Breast epithelium (tissue), 3 donors: ENCODE data around the gene CLDN9.

ENCODE experiments used
- POLR2A ChIP-seq: fragments of 450-650 bp; IDR thresholded peaks from one replicate; pipeline ENCODE4 v1.6.1; 2016; ENCODE audit warnings: antibody characterized with exemption, mild to moderate bottlenecking, moderate library complexity
- POLR2AphosphoS5 ChIP-seq, 3 donors: sonication (generic); formaldehyde crosslinking; IDR thresholded peaks; one replicate each; pipeline ENCODE4 v1.6.1; 2017; ENCODE audit warnings: antibody characterized with exemption in 3 of 3

GRCh38 chr16:2967721-2968161 is 45.0 kb upstream of the CLDN9 start:
- TF ChIP-seq POLR2A (no peak), POLR2AphosphoS5 (IDR thresholded peaks at IDR 0.05) (no peak)
